ENCODE results near the gene MCEMP1. TPM values are rescaled to one million over a fixed set of nuclear protein-coding genes. Genes with fewer than 3 reads are reported as not detected.

Gene MCEMP1
- polyA plus RNA-seq (ENCODE audit: insufficient read length), result 0.25 TPM

- DNase-seq, result no peak
These were observed at the start of gene MCEMP1 for GRCh38 chr19:7676854-7677253. TSS of gene MCEMP1 (plus strand) at chr19:7677090. CDS start at chr19:7677121, 31 bp downstream.

GRCh38 chr19:7627166-7627565 lies 49.7 kb upstream of the MCEMP1 start:
- DNase-seq, result no peak

- DNase-seq, result no peak
These were observed 48.1 kb upstream of the MCEMP1 start for GRCh38 chr19:7628589-7629311.

- DNase-seq, result peak; percentile 99
These were observed 47.4 kb upstream of the MCEMP1 start, which contains the start of the genes PET100 and XAB2 for GRCh38 chr19:7629347-7630054. TSS of gene PET100 (plus strand) at chr19:7629793. CDS start at chr19:7629834, 41 bp downstream. TSS of gene XAB2 (minus strand) at chr19:7629545. CDS start at chr19:7629527, 18 bp downstream.

GRCh38 chr19:7631577-7631976 lies 45.3 kb upstream of the MCEMP1 start:
- DNase-seq, result no peak

- no peak for DNase-seq
These were observed 44.3 kb upstream of the MCEMP1 start for GRCh38 chr19:7632340-7633203.

- DNase-seq, result no peak
These were observed 43.2 kb upstream of the MCEMP1 start, which contains the start of gene PCP2 for GRCh38 chr19:7633698-7634097. TSS of gene PCP2 (minus strand) at chr19:7633719. CDS start at chr19:7633457, 262 bp downstream.

GRCh38 chr19:7635670-7636069 lies 41.2 kb upstream of the MCEMP1 start:
- DNase-seq, result no peak

GRCh38 chr19:7636317-7636690 lies 40.6 kb upstream of the MCEMP1 start:
- no peak for DNase-seq

- DNase-seq, result no peak
These were observed 40.1 kb upstream of the MCEMP1 start, which contains the start of gene STXBP2 for GRCh38 chr19:7636691-7637373. TSS of gene STXBP2 (plus strand) at chr19:7637110. CDS start at chr19:7637150, 40 bp downstream.

- no peak for DNase-seq
These were observed 39.3 kb upstream of the MCEMP1 start for GRCh38 chr19:7637374-7638256.

GRCh38 chr19:7638802-7639465 lies 38.0 kb upstream of the MCEMP1 start:
- DNase-seq, result no peak

GRCh38 chr19:7639863-7640348 lies 37.0 kb upstream of the MCEMP1 start:
- DNase-seq, result no peak

GRCh38 chr19:7640803-7641202 lies 36.1 kb upstream of the MCEMP1 start:
- DNase-seq, result no peak

GRCh38 chr19:7641290-7642276 lies 35.3 kb upstream of the MCEMP1 start:
- DNase-seq, result no peak

- DNase-seq, result no peak
These were observed 34.4 kb upstream of the MCEMP1 start for GRCh38 chr19:7642295-7643030.

GRCh38 chr19:7643031-7643415 lies 33.9 kb upstream of the MCEMP1 start:
- DNase-seq, result no peak

Data from hindlimb muscle (tissue), 1 donor.